ENCODE results near the gene ZBTB20.
A peak's percentile ranks its signal among the peaks of the same experiment; 100 is the strongest.

The ZBTB20 gene

GRCh38 chr3:114590309-114591047 is 556.6 kb downstream of the ZBTB20 start:
- Mint-ChIP-seq H3K4me3 (no peak overlapping the region), H3K4me1 (no peaks in the 10 kb centered on the region), H3K36me3 (no peaks in the 10 kb centered on the region), H3K9me3 (no peaks in the 10 kb centered on the region), H3K27ac (no peak overlapping the region)
- DNase-seq (ENCODE audit: low spot score in 2 of 2) (no peak), ATAC-seq (peak; percentile 88)

- ATAC-seq = no peak
Measured at GRCh38 chr3:114587986-114588385, 559.1 kb downstream of the ZBTB20 start.

GRCh38 chr3:114586119-114586518 is 561.0 kb downstream of the ZBTB20 start:
- Mint-ChIP-seq H3K36me3 (no peaks in the 10 kb centered on the region), H3K27ac (no peak overlapping the region), H3K4me3 (no peak overlapping the region), H3K9me3 (no peaks in the 10 kb centered on the region), H3K4me1 (no peaks in the 10 kb centered on the region)
- no peak for ATAC-seq
- no peak for DNase-seq (ENCODE audit: low spot score in 2 of 2)

More at GRCh38 chr3:114587986-114588385, 559.1 kb downstream of the ZBTB20 start:
- no peaks in the 10 kb centered on the region for H3K4me1 Mint-ChIP-seq
- DNase-seq (ENCODE audit: low spot score in 2 of 2) = no peak
- H3K36me3 Mint-ChIP-seq = no peaks in the 10 kb centered on the region
- H3K9me3 Mint-ChIP-seq = no peaks in the 10 kb centered on the region
- no peak overlapping the region for H3K4me3 Mint-ChIP-seq
- no peak overlapping the region for H3K27ac Mint-ChIP-seq

GRCh38 chr3:114585687-114586086 is 561.4 kb downstream of the ZBTB20 start:
- no peak for DNase-seq (ENCODE audit: low spot score in 2 of 2)
- Mint-ChIP-seq H3K36me3 (no peaks in the 10 kb centered on the region), H3K9me3 (no peaks in the 10 kb centered on the region), H3K4me3 (no peak overlapping the region), H3K4me1 (no peaks in the 10 kb centered on the region), H3K27ac (no peak overlapping the region)
- ATAC-seq = no peak

- DNase-seq (ENCODE audit: low spot score in 2 of 2) = no peak
- no peaks in the 10 kb centered on the region for H3K9me3 Mint-ChIP-seq
Measured at GRCh38 chr3:114584734-114585371, 562.2 kb downstream of the ZBTB20 start.

GRCh38 chr3:114582929-114583328 is 564.2 kb downstream of the ZBTB20 start:
- ATAC-seq = peak; percentile 48
- Mint-ChIP-seq H3K4me1 (no peaks in the 10 kb centered on the region), H3K9me3 (no peaks in the 10 kb centered on the region), H3K36me3 (no peaks in the 10 kb centered on the region), H3K27ac (no peak overlapping the region), H3K4me3 (no peak overlapping the region)
- DNase-seq (ENCODE audit: low spot score in 2 of 2) = no peak

More at GRCh38 chr3:114584734-114585371, 562.2 kb downstream of the ZBTB20 start:
- no peak overlapping the region for H3K4me3 Mint-ChIP-seq
- no peaks in the 10 kb centered on the region for H3K36me3 Mint-ChIP-seq
- peak overlapping the region; percentile 21 for H3K27ac Mint-ChIP-seq
- no peaks in the 10 kb centered on the region for H3K4me1 Mint-ChIP-seq
- ATAC-seq = peak; percentile 31

GRCh38 chr3:114572364-114573062 is 574.6 kb downstream of the ZBTB20 start:
- no peak for ATAC-seq
- Mint-ChIP-seq H3K4me1 (no peaks in the 10 kb centered on the region), H3K4me3 (no peak overlapping the region), H3K27ac (no peak overlapping the region), H3K9me3 (no peaks in the 10 kb centered on the region), H3K36me3 (peaks cover 5% of the 10 kb centered on the region)
- DNase-seq (ENCODE audit: low spot score in 2 of 2) = no peak

GRCh38 chr3:114571363-114571762 is 575.7 kb downstream of the ZBTB20 start:
- no peaks in the 10 kb centered on the region for H3K9me3 Mint-ChIP-seq
- no peak overlapping the region for H3K27ac Mint-ChIP-seq
- ATAC-seq (no peak), DNase-seq (ENCODE audit: low spot score in 2 of 2) (no peak)
- H3K36me3 Mint-ChIP-seq = peaks cover 5% of the 10 kb centered on the region
- no peak overlapping the region for H3K4me3 Mint-ChIP-seq
- peaks cover 10% of the 10 kb centered on the region for H3K4me1 Mint-ChIP-seq

GRCh38 chr3:114569186-114569585 is 577.9 kb downstream of the ZBTB20 start:
- Mint-ChIP-seq H3K4me3 (no peak overlapping the region), H3K27ac (no peak overlapping the region), H3K4me1 (peaks cover 15% of the 10 kb centered on the region), H3K36me3 (peaks cover 5% of the 10 kb centered on the region), H3K9me3 (no peaks in the 10 kb centered on the region)
- no peak for ATAC-seq
- DNase-seq (ENCODE audit: low spot score in 2 of 2) = no peak

GRCh38 chr3:114567771-114568170 is 579.3 kb downstream of the ZBTB20 start:
- ATAC-seq = no peak

GRCh38 chr3:114566767-114567166 is 580.3 kb downstream of the ZBTB20 start:
- Mint-ChIP-seq H3K27ac (no peak overlapping the region), H3K4me3 (no peak overlapping the region), H3K4me1 (peaks cover 15% of the 10 kb centered on the region), H3K9me3 (peaks cover 4% of the 10 kb centered on the region), H3K36me3 (no peaks in the 10 kb centered on the region)
- ATAC-seq (no peak), DNase-seq (ENCODE audit: low spot score in 2 of 2) (no peak)

More at GRCh38 chr3:114567771-114568170, 579.3 kb downstream of the ZBTB20 start:
- no peak for DNase-seq (ENCODE audit: low spot score in 2 of 2)
- Mint-ChIP-seq H3K9me3 (peaks cover 4% of the 10 kb centered on the region), H3K27ac (no peak overlapping the region), H3K36me3 (no peaks in the 10 kb centered on the region), H3K4me1 (peaks cover 15% of the 10 kb centered on the region), H3K4me3 (no peak overlapping the region)

- H3K9me3 Mint-ChIP-seq = peaks cover 4% of the 10 kb centered on the region
- H3K27ac Mint-ChIP-seq = no peak overlapping the region
- ATAC-seq (peak; percentile 44), DNase-seq (ENCODE audit: low spot score in 2 of 2) (no peak)
- H3K36me3 Mint-ChIP-seq = no peaks in the 10 kb centered on the region
- peaks cover 15% of the 10 kb centered on the region for H3K4me1 Mint-ChIP-seq
- H3K4me3 Mint-ChIP-seq = no peak overlapping the region
Measured at GRCh38 chr3:114566162-114566755, 580.8 kb downstream of the ZBTB20 start.

GRCh38 chr3:114565216-114565615 is 581.9 kb downstream of the ZBTB20 start:
- Mint-ChIP-seq H3K27ac (no peak overlapping the region), H3K4me3 (no peak overlapping the region), H3K4me1 (peaks cover 15% of the 10 kb centered on the region), H3K36me3 (no peaks in the 10 kb centered on the region), H3K9me3 (peaks cover 4% of the 10 kb centered on the region)
- no peak for ATAC-seq
- no peak for DNase-seq (ENCODE audit: low spot score in 2 of 2)

GRCh38 chr3:114563720-114564119 is 583.4 kb downstream of the ZBTB20 start:
- Mint-ChIP-seq H3K36me3 (no peaks in the 10 kb centered on the region), H3K4me1 (peaks cover 15% of the 10 kb centered on the region), H3K27ac (no peak overlapping the region), H3K9me3 (peaks cover 4% of the 10 kb centered on the region), H3K4me3 (no peak overlapping the region)
- DNase-seq (ENCODE audit: low spot score in 2 of 2) = no peak
- no peak for ATAC-seq

- ATAC-seq (no peak), DNase-seq (ENCODE audit: low spot score in 2 of 2) (no peak)
- Mint-ChIP-seq H3K4me3 (no peak overlapping the region), H3K4me1 (peaks cover 15% of the 10 kb centered on the region), H3K36me3 (no peaks in the 10 kb centered on the region), H3K27ac (no peak overlapping the region), H3K9me3 (peaks cover 4% of the 10 kb centered on the region)
Measured at GRCh38 chr3:114562557-114562956, 584.5 kb downstream of the ZBTB20 start.
